Bronchial epithelial cell (primary cell): ENCODE data around the gene SMCO3. TPM values are rescaled to one million over a fixed set of nuclear protein-coding genes. Genes with fewer than 3 reads are reported as not detected.

Source experiments
- DNase-seq: peaks from one replicate; pipeline ENCODE4 v3.0.0-alpha.2; 2010; ENCODE audit warnings: low read depth
- FAIRE-seq: peaks from 2 replicates; lab custom pipeline; 2011; peaks lifted over from hg19 to GRCh38; lab: Jason Lieb, UNC
- H3K27me3 ChIP-seq: 2 replicates; pipeline ENCODE4 v1.5.1; 2011; ENCODE audit warnings: low read length; ENCODE audit not compliant: control insufficient read depth, insufficient read depth
- H3K36me3 ChIP-seq: 2 replicates; pipeline ENCODE4 v1.5.1; 2011; ENCODE audit warnings: low read length; ENCODE audit not compliant: control insufficient read depth, insufficient read depth
- H3K4me3 ChIP-seq: 2 replicates; pipeline ENCODE4 v1.5.1; 2011; ENCODE audit warnings: mild to moderate bottlenecking, low read depth, low read length, control low read depth
- total RNA-seq: library from RNA; depleted of rRNA; stranded (reverse); fragments of >200 nt; gene quantifications from 2 replicates; pipeline ENCODE4 v1.2.1, GENCODE V29; 2014
- TF ChIP-seq, protein P1 (sequence below): IDR thresholded peaks from 2 replicates; pipeline ENCODE4 v1.5.1; 2011; ENCODE audit warnings: mild to moderate bottlenecking, moderate library complexity, low read length, control low read depth, inconsistent platforms; ENCODE audit not compliant: insufficient read depth, severe bottlenecking

The SMCO3 gene
- total RNA-seq, 1 donor from 2014 or later = not detected

DNA sequence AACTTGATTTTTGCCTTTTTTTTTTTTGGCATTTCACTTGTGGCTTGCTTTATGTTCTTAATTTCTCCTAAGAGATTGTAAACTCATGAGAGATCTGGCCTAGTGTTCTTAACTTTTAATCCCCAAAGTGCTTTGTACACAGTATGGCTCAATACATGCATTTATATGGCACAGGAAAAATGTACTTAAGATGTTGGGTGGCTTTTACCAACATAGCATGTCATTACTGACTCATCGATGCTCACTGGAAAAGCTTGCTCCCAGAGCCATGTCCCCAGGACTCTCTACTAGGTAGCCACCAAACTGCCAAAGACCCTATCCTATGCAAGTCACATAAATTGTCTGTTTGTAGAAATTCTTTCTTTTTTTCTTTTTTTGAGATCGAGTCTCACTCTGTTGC is 13.1 kb upstream of the SMCO3 start:
- H3K4me3 ChIP-seq = no peak overlapping the region
- no peaks in the 10 kb centered on the region for H3K27me3 ChIP-seq
- DNase-seq (peak; percentile 26), FAIRE-seq (no peak)
- TF ChIP-seq, protein P1, sequence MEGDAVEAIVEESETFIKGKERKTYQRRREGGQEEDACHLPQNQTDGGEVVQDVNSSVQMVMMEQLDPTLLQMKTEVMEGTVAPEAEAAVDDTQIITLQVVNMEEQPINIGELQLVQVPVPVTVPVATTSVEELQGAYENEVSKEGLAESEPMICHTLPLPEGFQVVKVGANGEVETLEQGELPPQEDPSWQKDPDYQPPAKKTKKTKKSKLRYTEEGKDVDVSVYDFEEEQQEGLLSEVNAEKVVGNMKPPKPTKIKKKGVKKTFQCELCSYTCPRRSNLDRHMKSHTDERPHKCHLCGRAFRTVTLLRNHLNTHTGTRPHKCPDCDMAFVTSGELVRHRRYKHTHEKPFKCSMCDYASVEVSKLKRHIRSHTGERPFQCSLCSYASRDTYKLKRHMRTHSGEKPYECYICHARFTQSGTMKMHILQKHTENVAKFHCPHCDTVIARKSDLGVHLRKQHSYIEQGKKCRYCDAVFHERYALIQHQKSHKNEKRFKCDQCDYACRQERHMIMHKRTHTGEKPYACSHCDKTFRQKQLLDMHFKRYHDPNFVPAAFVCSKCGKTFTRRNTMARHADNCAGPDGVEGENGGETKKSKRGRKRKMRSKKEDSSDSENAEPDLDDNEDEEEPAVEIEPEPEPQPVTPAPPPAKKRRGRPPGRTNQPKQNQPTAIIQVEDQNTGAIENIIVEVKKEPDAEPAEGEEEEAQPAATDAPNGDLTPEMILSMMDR = no peak
- no peaks in the 10 kb centered on the region for H3K36me3 ChIP-seq

- no peak for DNase-seq
- no peaks in the 10 kb centered on the region for H3K36me3 ChIP-seq
- H3K27me3 ChIP-seq = no peaks in the 10 kb centered on the region
- no peak for FAIRE-seq
- no peak overlapping the region for H3K4me3 ChIP-seq
- TF ChIP-seq, protein P1 = no peak
Measured at GRCh38 chr12:14826491-14826890, 12.5 kb upstream of the SMCO3 start.

- FAIRE-seq (no peak), DNase-seq (peak; percentile 38)
- TF ChIP-seq, protein P1 = no peak
Measured at GRCh38 chr12:14825256-14825655, 11.3 kb upstream of the SMCO3 start.

GRCh38 chr12:14824012-14824634 is 10.1 kb upstream of the SMCO3 start:
- TF ChIP-seq, protein P1 = no peak
- no peak overlapping the region for H3K4me3 ChIP-seq
- peak; percentile 72 for DNase-seq
- no peak for FAIRE-seq
- H3K36me3 ChIP-seq = no peaks in the 10 kb centered on the region
- H3K27me3 ChIP-seq = no peaks in the 10 kb centered on the region

More at GRCh38 chr12:14825256-14825655, 11.3 kb upstream of the SMCO3 start:
- Histone ChIP-seq H3K27me3 (no peaks in the 10 kb centered on the region), H3K36me3 (no peaks in the 10 kb centered on the region), H3K4me3 (no peak overlapping the region)

DNA sequence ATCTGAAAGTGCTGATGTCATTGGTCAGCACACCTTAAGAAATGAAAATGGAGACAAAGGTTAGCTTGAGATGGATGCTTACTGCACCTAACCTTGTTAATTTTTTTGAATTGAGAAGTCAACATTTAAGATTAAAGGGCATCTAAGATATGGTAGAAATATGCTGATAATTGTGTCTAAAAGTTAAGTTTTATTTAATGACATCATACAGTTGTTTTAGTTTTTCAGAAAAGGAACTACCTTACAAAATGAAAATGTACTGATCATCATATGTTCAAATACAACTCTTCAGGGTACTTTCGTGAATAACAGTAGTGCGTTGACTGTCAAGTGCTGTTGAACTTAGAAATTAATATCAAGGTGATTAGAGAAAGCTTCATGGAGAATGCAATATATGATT is 2.5 kb downstream of the SMCO3 start:
- DNase-seq (no peak), FAIRE-seq (no peak)
- H3K27me3 ChIP-seq = no peaks in the 10 kb centered on the region
- no peak overlapping the region for H3K4me3 ChIP-seq
- TF ChIP-seq, protein P1 = no peak
- H3K36me3 ChIP-seq = no peaks in the 10 kb centered on the region
